Kidney capillary endothelial cell (primary cell): ENCODE data around the gene NTM.
"Not testable (repeated sequence)": the region's sequence is repeated elsewhere in the genome, so short reads cannot be mapped to it uniquely, and the experiment has no call there.

ENCODE experiments used
- DNase-seq: peaks from one replicate; pipeline ENCODE4 v3.0.0-alpha.2; 2018; ENCODE audit warnings: low spot score

The NTM gene

GRCh38 chr11:131370090-131370751 is at the start of gene NTM:
TSS of gene NTM (plus strand) at chr11:131370615.
- DNase-seq, result no peak

GRCh38 chr11:131324921-131325570 is 45.4 kb upstream of the NTM start:
- DNase-seq, result no peak

- no peak for DNase-seq
These were observed 43.6 kb upstream of the NTM start for GRCh38 chr11:131326829-131327228.

- peak; percentile 3 for DNase-seq
These were observed 43.0 kb upstream of the NTM start for GRCh38 chr11:131327421-131327820.

- no peak for DNase-seq
These were observed 41.6 kb upstream of the NTM start for GRCh38 chr11:131328843-131329242.

GRCh38 chr11:131331010-131331409 is 39.4 kb upstream of the NTM start:
- no peak for DNase-seq

GRCh38 chr11:131331546-131331945 is 38.9 kb upstream of the NTM start:
- no peak for DNase-seq

GRCh38 chr11:131334601-131335000 is 35.8 kb upstream of the NTM start:
- no peak for DNase-seq

GRCh38 chr11:131341900-131342299 is 28.5 kb upstream of the NTM start:
- DNase-seq, result not testable (repeated sequence)

GRCh38 chr11:131342442-131342841 is 28.0 kb upstream of the NTM start:
- DNase-seq, result not testable (repeated sequence)

- no peak for DNase-seq
These were observed 25.0 kb upstream of the NTM start for GRCh38 chr11:131345406-131345805.

GRCh38 chr11:131349368-131350086 is 20.9 kb upstream of the NTM start:
- DNase-seq, result no peak

GRCh38 chr11:131350872-131351271 is 19.5 kb upstream of the NTM start:
- no peak for DNase-seq

GRCh38 chr11:131351848-131352247 is 18.6 kb upstream of the NTM start:
- DNase-seq, result no peak

GRCh38 chr11:131353766-131354165 is 16.6 kb upstream of the NTM start:
- DNase-seq, result no peak

- no peak for DNase-seq
These were observed 16.1 kb upstream of the NTM start for GRCh38 chr11:131354251-131354701.

- no peak for DNase-seq
These were observed 14.2 kb upstream of the NTM start for GRCh38 chr11:131356206-131356605.

GRCh38 chr11:131365329-131365930 is 5.0 kb upstream of the NTM start:
- no peak for DNase-seq

- no peak for DNase-seq
These were observed 731 bp downstream of the NTM start for GRCh38 chr11:131370901-131371790.

- no peak for DNase-seq
These were observed 1.3 kb downstream of the NTM start for GRCh38 chr11:131371791-131372104.

GRCh38 chr11:131372234-131372962 is 2.0 kb downstream of the NTM start:
- no peak for DNase-seq
